K562 (cell line): ENCODE measurements around the gene TAF12. TPM values are rescaled to one million over a fixed set of nuclear protein-coding genes. Genes with fewer than 3 reads are reported as not detected.

Experiments
- CHD1 ChIP-seq: fragments of 200-600 bp; sonication (generic); IDR thresholded peaks from one replicate; pipeline ENCODE4 v1.6.1; 2012; ENCODE audit warnings: mild to moderate bottlenecking, moderate library complexity, low read length, inconsistent platforms
- ELF2 ChIP-seq: fragments of 250-450 bp; sonication (Bioruptor Pico); IDR thresholded peaks from 2 replicates; pipeline ENCODE4 v1.5.0; 2021; ENCODE audit warnings: mild to moderate bottlenecking
- FOXA3 ChIP-seq, 2 experiments: fragments of 450-650 bp in 1 of 2; sonication (generic) in 1 of 2; formaldehyde crosslinking; IDR thresholded peaks in 1 of 2; conservative IDR thresholded peaks in 1 of 2; 2 replicates each; pipeline versions ENCODE4 v1.4.0 to v1.8.0; 2020 to 2022; ENCODE audit warnings: mild to moderate bottlenecking in 2 of 2, missing genetic modification reagents in 1 of 2
- HSF4 ChIP-seq: fragments of 250-450 bp; sonication (Bioruptor Pico); IDR thresholded peaks from 2 replicates; pipeline ENCODE4 v2.1.2; 2022; ENCODE audit warnings: mild to moderate bottlenecking, moderate library complexity, borderline replicate concordance
- RAD21 ChIP-seq, 2 experiments: fragments of 250-450 bp in 1 of 2; fragments of 450-650 bp in 1 of 2; sonication (Bioruptor Pico) in 1 of 2; formaldehyde crosslinking in 1 of 2; IDR thresholded peaks in 1 of 2; conservative IDR thresholded peaks in 1 of 2; 2 replicates each; pipeline versions ENCODE4 v1.4.0 to v1.8.0; 2020 to 2022; ENCODE audit warnings: mild to moderate bottlenecking in 2 of 2, moderate library complexity in 1 of 2
- RBM34 ChIP-seq: fragments of 200-400 bp; formaldehyde crosslinking; IDR thresholded peaks from 2 replicates; pipeline ENCODE4 v1.6.1; 2018; ENCODE audit warnings: low read length, borderline replicate concordance; ENCODE audit not compliant: insufficient read depth
- TAF7 ChIP-seq: fragments of 450-650 bp; IDR thresholded peaks from 2 replicates; pipeline ENCODE4 v1.6.1; 2016; ENCODE audit warnings: missing genetic modification characterization, missing compliant biosample characterization
- TFAM ChIP-seq: fragments of 250-450 bp; sonication (Bioruptor Pico); conservative IDR thresholded peaks from 2 replicates; pipeline ENCODE4 v1.5.0; 2021; ENCODE audit warnings: mild to moderate bottlenecking, moderate library complexity
- ZC3H4 ChIP-seq: sonication (generic); formaldehyde crosslinking; IDR thresholded peaks from 2 replicates; pipeline ENCODE4 v1.9.0; 2021; ENCODE audit warnings: missing genetic modification reagents, borderline replicate concordance
- ZNF140 ChIP-seq: fragments of 250-450 bp; sonication (Bioruptor Pico); IDR thresholded peaks from 2 replicates; pipeline ENCODE4 v1.8.0; 2021; ENCODE audit warnings: moderate library complexity, mild to moderate bottlenecking, inconsistent platforms
- ZNF324 ChIP-seq: fragments of 250-450 bp; sonication (Bioruptor Pico); IDR thresholded peaks from 2 replicates; pipeline ENCODE4 v1.4.0; 2020; ENCODE audit warnings: mild to moderate bottlenecking
- polyA plus RNA-seq, 8 experiments: library from polyadenylated mRNA; depleted of rRNA in 4 of 8; stranded (reverse) in 5 of 8; unstranded in 3 of 8; fragments of >200 nt; fragmentation: Nextera tagmentation in 2 of 8; fragmentation: Illumina TruSeq in 1 of 8; extraction: Ambion mirVana in 2 of 8; extraction: Trizol in 1 of 8; gene quantifications; 2 replicates each; pipeline versions ENCODE4 v1.2.1 to v1.2.3, GENCODE V29; 2011 to 2014; ENCODE audit warnings: inconsistent platforms in 1 of 8, missing spikeins in 1 of 8
- total RNA-seq, 7 experiments: library from RNA; depleted of rRNA in 6 of 7; stranded (reverse); fragments of >200 nt in 6 of 7; fragmentation: Illumina TruSeq in 2 of 7; extraction: Trizol in 2 of 7; gene quantifications; 2 replicates each; pipeline versions ENCODE4 v1.2.1 to v1.2.3, GENCODE V29; 2011 to 2021; ENCODE audit warnings: low replicate concordance in 1 of 7
- TF ChIP-seq, protein P1 (sequence below): fragments of 450-650 bp; IDR thresholded peaks from 2 replicates; pipeline ENCODE4 v1.6.1; 2016; ENCODE audit warnings: low read depth
- TF ChIP-seq, protein P2 (sequence below), 3 experiments: fragments of 200-800 bp in 1 of 3; fragments of 250-450 bp in 1 of 3; fragments of 450-650 bp in 1 of 3; sonication (Bioruptor Pico) in 1 of 3; sonication (Bioruptor generic) in 1 of 3; formaldehyde crosslinking in 1 of 3; IDR thresholded peaks; 2 replicates each; pipeline versions ENCODE4 v1.6.1 to v1.8.0; 2016 to 2022; ENCODE audit warnings: mild to moderate bottlenecking in 2 of 3, missing genetic modification characterization in 2 of 3, missing compliant biosample characterization in 1 of 3, moderate library complexity in 1 of 3

TAF12 gene
- total and polyA plus RNA-seq, 9 of the 15 experiments (the other 6 are each of a cell fraction or from before 2014, with no cell fraction given) = 31.6 to 89.0 (median 50.5) TPM

DNA sequence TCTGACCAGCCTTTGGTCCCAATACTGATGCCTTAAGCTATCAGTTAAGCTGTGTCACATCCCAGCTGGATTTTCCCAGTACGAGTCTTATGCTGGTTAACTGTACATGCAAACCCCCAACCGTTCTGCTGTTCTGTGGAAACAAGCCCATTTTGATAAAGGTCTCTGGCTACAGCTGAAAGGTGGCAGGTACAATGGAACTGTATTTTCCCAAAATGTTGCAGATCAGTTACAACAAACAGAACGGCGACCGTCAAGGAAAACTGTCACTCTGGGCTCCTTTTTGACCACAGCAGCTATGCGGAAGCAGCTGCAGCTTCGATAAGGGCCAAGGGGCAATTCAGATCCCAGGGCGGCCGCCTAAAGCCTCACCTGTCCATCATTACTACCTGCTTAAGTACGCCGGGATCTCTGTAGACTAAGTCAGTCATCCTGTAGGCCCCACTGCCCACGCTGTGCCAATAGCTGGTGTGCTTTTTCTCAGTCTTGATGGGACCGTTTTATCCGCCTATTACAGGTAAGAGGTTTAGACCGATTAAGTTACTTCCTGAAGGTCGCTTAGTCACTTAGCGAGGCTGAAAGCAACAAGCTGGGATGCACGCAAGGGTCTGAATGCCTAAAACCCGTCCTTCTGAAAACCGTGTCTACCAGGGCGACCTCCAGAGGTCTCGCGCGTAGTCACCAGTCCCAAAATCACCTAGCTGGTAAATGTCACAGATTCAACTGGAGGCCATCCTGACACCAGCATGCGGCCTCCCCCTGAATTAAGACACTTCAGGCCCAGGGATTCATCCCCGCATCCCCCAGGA, 61.9 kb downstream of the TAF12 start (continued):
- TF ChIP-seq, protein P1, sequence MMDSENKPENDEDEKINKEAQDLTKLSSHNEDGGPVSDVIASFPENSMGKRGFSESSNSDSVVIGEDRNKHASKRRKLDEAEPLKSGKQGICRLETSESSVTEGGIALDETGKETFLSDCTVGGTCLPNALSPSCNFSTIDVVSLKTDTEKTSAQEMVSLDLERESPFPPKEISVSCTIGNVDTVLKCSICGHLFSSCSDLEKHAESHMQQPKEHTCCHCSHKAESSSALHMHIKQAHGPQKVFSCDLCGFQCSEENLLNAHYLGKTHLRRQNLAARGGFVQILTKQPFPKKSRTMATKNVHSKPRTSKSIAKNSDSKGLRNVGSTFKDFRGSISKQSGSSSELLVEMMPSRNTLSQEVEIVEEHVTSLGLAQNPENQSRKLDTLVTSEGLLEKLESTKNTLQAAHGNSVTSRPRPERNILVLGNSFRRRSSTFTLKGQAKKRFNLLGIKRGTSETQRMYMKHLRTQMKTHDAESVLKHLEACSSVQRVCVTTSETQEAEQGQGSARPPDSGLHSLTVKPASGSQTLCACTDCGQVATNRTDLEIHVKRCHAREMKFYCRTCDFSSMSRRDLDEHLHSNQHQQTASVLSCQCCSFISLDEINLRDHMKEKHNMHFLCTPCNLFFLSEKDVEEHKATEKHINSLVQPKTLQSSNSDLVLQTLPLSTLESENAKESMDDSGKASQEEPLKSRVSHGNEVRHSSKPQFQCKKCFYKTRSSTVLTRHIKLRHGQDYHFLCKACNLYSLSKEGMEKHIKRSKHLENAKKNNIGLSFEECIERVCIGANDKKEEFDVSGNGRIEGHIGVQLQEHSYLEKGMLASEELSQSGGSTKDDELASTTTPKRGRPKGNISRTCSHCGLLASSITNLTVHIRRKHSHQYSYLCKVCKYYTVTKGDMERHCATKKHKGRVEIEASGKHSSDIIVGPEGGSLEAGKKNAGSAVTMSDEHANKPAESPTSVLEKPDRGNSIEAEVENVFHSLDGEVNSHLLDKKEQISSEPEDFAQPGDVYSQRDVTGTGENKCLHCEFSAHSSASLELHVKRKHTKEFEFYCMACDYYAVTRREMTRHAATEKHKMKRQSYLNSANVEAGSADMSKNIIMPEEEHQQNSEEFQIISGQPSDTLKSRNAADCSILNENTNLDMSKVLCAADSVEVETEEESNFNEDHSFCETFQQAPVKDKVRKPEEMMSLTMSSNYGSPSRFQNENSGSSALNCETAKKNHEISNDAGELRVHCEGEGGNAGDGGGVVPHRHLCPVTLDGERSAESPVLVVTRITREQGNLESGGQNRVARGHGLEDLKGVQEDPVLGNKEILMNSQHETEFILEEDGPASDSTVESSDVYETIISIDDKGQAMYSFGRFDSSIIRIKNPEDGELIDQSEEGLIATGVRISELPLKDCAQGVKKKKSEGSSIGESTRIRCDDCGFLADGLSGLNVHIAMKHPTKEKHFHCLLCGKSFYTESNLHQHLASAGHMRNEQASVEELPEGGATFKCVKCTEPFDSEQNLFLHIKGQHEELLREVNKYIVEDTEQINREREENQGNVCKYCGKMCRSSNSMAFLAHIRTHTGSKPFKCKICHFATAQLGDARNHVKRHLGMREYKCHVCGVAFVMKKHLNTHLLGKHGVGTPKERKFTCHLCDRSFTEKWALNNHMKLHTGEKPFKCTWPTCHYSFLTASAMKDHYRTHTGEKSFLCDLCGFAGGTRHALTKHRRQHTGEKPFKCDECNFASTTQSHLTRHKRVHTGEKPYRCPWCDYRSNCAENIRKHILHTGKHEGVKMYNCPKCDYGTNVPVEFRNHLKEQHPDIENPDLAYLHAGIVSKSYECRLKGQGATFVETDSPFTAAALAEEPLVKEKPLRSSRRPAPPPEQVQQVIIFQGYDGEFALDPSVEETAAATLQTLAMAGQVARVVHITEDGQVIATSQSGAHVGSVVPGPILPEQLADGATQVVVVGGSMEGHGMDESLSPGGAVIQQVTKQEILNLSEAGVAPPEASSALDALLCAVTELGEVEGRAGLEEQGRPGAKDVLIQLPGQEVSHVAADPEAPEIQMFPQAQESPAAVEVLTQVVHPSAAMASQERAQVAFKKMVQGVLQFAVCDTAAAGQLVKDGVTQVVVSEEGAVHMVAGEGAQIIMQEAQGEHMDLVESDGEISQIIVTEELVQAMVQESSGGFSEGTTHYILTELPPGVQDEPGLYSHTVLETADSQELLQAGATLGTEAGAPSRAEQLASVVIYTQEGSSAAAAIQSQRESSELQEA = no peak
- TF ChIP-seq, protein P2, sequence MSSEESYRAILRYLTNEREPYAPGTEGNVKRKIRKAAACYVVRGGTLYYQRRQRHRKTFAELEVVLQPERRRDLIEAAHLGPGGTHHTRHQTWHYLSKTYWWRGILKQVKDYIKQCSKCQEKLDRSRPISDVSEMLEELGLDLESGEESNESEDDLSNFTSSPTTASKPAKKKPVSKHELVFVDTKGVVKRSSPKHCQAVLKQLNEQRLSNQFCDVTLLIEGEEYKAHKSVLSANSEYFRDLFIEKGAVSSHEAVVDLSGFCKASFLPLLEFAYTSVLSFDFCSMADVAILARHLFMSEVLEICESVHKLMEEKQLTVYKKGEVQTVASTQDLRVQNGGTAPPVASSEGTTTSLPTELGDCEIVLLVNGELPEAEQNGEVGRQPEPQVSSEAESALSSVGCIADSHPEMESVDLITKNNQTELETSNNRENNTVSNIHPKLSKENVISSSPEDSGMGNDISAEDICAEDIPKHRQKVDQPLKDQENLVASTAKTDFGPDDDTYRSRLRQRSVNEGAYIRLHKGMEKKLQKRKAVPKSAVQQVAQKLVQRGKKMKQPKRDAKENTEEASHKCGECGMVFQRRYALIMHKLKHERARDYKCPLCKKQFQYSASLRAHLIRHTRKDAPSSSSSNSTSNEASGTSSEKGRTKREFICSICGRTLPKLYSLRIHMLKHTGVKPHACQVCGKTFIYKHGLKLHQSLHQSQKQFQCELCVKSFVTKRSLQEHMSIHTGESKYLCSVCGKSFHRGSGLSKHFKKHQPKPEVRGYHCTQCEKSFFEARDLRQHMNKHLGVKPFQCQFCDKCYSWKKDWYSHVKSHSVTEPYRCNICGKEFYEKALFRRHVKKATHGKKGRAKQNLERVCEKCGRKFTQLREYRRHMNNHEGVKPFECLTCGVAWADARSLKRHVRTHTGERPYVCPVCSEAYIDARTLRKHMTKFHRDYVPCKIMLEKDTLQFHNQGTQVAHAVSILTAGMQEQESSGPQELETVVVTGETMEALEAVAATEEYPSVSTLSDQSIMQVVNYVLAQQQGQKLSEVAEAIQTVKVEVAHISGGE (CRISPR knock-in tag; IDR thresholded peaks at IDR 0.05) = no peak
- TF ChIP-seq RBM34 (no peak), CHD1 (peak; percentile 97), ELF2 (CRISPR knock-in tag) (peak; percentile 78; the same call in 1 of the 2 replicates), ZNF324 (CRISPR knock-in tag) (peak; percentile 48; the same call in 1 of the 2 replicates), TAF7 (tag) (no peak), FOXA3 (CRISPR knock-in tag; conservative IDR thresholded peaks at IDR 0.05 in 1 of 2, IDR thresholded peaks at IDR 0.05 in 1 of 2) (peak in 1 of 2 experiments; percentile 57; a peak in 1 of 4 replicates), ZC3H4 (CRISPR knock-in tag) (no peak), TFAM (CRISPR knock-in tag) (no peak), RAD21 (CRISPR knock-in tag; conservative IDR thresholded peaks at IDR 0.05 in 1 of 2, IDR thresholded peaks at IDR 0.05 in 1 of 2) (peak in 1 of 2 experiments; percentile 5; a peak in 2 of 4 replicates), HSF4 (CRISPR knock-in tag) (no peak), ZNF140 (CRISPR knock-in tag) (no peak)
